ENCODE data around the gene CHRM4.

Gene CHRM4

DNA sequence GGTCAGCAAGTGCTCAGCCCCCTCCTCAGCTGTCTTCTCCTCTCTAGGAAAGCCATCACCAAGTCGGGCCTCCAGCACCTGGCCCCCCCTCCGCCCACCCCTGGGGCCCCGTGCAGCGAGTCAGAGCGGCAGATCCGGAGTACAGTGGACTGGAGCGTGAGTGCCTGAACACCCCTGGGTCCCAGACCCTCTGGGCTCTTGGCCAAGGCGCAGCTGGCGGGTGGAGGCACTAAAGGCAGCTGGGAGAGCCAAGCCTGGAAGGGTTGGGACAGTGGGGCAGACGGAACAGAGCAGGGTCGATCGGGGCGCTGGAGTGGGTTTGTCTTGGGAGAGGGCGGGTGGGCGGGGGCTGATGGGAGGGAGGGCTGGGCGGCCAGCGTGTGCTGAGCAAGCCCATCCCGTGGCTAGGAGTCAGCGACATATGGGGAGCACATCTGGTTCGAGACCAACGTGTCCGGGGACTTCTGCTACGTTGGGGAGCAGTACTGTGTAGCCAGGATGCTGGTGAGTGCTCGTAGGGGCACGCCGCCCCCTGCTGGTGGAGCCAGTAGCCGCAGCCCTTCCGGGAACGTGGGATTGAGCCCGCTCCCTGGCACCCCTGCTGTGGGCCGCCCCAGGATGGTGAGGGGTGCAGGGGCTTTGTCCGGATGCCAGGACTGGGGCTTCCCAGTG is 24.2 kb downstream of the CHRM4 start:
- DNase-seq, result peak; percentile 90

DNA sequence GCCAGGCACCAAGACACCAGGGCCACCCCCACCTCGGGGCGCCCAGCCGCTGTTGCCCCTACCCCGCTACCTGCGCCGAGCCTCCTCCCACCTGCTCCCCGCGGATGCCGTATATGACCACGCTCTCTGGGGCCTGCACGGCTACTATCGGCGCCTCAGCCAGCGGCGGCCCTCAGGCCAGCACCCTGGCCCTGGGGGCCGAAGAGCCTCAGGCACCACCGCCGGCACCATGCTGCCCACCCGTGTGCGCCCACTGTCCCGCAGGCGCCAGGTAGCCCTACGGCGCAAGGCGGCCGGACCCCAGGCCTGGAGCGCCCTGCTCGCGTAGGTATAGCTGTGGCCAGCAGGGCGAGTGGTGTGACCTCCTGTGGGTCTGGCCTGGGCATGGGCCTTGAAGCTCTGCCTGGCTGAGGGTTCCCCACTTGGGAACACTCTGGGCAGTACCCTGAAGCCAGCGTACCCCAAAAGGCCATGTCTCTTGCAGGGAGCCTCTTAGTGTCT is 24.9 kb downstream of the CHRM4 start:
- DNase-seq, result no peak

DNA sequence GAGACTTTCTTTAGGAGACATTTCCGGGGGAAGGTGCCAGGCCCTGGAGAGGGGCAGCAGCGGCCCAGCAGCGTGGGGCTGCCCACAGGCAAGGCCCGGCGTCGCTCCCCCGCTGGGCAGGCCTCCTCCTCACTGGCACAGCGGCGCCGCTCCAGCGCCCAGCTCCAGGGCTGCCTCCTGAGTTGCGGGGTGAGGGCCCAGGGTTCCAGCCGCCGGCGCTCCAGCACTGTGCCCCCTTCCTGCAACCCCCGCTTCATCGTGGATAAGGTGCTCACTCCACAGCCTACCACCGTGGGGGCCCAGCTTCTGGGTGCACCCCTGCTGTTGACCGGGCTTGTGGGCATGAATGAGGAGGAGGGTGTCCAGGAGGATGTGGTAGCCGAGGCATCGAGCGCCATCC is 25.3 kb downstream of the CHRM4 start:
- no peak for DNase-seq

DNA sequence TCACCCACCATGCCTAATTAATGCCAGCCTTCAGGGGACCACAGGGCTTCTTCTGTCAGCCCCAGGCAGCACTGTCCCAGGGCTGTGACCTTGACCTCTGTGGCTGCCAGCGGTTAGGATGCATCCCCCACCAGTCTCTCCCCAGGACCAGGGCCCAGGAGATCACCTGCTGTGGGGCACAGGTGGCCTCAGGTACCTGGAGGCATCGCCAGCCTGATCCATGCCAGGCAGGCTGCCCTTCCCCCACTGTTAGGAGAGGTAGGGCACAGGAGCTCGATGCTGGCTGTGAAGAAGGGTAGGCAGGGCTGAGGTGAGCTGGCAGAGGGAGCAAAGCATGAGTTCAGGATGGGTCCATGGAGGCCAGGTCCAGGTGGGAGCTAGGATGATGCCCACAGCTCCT is 26.8 kb downstream of the CHRM4 start:
- no peak for DNase-seq

DNA sequence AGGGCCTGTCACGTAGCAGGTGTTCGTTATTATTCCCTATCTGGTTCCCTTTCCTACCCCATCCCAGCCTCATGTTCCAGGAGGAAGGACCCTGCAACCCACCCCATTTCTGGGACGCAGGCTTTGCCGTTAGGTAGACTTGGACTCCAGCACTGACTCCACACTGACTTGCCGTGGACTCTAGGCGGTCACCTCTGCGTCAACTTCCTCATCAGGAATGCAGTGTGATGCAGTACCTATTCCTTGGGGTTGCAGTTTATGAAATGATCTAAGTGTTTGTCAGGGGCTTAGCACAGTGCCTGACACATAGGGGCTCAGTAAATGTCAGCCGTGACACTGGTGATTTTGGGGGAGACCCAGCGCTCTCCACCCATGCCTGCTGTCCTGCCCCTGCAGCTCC is 27.5 kb downstream of the CHRM4 start:
- no peak for DNase-seq

DNA sequence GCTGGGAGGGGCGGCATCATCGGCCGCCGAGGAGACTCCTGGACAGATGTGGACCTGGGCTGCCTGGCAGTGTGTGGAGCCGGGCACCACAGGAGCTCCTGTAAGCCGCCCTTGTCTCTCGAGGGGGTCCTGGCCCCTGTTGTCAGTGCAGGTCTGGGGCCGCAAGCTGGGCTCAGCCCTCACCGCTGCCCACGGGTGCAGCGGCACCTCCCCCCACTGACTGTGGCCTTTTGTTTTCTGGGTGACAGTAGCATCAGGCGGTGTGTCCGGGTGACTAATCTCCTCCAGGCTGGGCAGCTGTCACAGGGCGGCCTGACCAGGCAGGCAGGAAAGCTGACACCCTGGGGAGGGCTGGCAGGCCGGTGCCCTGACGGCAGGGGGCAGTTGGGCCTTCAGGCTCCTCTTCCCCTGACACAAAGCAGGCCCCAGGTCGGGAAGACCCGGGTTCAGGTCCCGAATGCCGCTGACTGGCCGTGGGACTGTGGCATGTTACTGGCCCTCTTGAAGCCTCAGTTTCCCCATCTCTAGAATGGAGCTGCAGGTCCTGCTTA is 28.0 kb downstream of the CHRM4 start:
- DNase-seq, result no peak

DNA sequence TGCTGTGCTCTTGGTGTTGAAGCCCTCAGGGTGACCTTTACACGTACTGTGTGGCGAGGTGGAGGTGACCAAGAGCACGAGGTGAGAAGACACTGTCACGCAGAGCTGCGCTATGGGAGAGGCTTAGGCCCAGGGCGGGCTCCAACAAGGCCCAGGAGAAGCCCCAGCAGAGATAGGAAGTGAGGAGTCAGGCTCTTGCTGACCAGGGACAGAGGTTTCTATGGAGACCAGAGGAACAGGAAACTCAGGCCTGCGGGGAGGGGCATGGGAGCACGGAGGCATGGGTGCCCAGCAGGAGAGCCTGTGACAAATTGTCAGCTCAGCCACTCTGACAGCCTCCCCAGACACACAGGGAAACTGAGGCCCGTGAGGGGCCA is 28.6 kb downstream of the CHRM4 start:
- DNase-seq, result no peak

DNA sequence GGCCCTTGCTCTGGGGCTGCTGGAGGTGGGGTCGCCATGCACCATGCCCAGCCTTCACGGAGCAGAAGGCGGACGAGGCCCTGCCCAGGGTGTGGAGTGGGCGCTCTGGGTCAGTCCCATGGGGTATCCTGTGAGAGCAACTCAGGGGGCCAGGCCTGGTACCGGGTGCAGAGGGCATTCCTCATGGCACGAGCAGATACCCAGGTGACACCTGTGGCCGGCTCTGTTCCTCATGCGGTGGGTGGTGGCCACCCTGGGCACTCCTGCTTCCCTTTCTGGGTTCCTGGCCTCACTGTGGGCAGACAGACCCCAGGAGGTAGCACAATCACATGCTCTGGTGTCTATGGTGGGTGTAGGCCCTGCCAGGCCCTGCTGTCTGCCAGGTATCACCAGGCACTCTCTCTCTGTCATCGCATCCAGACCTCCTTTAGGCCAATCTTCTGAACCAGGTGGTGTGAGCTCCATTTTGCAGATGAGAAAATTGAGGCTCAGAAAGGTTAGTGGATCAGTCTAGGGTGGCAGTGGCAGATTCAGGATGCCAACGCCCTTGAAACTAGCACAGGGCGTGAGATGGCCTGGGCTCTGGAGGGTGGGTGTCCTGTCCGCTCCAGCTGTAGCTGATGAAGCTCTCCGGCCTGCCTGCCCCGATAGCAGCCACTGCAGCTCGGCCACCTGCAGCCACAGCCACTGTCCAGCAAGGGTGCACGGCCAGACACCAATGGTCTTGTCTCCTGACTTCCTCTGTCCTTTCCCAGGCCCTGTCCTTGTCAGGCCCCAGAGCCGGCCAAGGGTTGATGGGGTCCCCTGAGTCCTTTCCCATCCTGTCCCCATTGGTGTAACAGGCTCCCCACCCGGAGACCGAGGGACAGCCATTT is 29.2 kb downstream of the CHRM4 start:
- DNase-seq, result no peak

DNA sequence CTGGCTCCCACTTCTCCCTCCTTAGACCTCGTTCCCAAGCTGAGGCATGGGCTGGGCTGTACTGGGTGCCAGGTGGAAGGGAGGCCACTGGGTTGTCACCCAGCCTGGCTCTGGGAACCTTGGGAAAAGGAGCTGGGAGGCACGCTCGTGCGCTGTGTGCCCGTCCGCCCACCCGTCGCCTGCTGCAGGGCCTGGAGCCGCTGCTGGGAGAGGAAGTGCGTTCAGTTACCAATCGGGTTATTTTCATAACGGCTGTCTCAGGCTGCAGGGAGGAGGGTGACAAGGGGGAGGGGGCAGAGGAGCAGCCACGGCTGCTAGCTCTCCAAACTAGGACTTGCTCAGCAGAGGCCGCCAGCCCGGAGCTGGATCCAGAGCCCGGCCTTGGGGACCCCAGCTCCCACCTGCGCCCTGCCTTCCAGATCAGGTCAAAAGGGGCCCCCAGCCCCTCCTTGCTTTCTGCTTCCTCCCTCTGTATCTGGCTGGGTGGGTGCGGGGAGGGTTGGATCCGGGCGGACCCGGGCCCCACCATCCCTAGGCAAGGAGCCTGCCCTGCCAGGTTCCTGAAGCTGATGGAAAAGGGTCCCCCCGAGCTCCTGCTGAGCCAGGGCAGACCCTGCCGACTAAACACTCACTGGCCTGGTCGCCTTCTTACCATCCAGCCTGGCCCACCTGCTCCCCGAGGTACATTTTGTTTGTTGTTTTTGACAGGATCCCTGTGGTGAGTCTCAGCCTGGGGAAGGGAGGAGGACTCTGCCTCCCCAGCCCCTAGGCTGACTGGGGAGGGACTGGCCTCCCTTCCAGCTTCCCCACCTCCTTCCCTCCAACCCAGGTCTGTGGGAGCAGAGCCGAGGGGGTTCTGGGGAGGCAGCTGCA is 30.1 kb downstream of the CHRM4 start:
- peak; percentile 85 for DNase-seq

DNA sequence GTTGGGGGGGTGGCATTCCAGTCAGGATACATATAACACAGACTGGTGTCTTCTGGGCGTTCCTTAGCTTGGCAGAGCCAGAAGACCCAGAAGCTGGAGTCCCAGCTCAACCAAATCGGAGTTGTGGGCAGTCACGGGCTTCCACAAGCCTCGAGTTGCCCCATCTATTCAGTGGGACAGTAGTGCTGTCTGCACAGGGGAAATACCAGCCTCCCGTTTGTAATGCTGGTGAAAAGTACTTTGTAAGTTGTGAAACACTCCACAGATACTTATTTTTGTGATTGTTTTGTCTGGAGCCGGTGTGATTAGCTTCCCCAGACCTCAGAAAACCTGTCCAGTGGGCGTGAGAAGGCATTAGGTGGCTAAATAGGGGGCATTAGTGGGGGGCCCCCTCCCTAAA is 30.7 kb downstream of the CHRM4 start:
- DNase-seq, result no peak

DNA sequence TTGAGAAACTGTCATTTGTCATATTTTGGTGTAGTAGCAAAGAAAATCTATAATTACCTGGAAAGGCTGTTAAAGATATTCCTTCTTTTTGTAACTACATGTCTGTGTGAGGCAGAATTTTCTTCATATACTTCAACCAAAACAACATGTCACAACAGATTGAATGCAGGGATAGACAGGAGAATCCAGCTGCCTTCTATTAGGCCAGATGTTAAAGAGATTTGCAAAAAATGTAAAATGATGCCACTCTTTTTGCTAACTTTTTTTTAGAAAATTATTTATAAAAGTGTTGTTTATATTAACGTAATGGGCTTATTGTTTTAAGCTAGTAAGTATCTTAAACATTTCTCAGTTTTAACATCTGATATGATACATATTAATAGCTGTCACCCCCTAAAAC is 31.6 kb downstream of the CHRM4 start:
- DNase-seq, result no peak

DNA sequence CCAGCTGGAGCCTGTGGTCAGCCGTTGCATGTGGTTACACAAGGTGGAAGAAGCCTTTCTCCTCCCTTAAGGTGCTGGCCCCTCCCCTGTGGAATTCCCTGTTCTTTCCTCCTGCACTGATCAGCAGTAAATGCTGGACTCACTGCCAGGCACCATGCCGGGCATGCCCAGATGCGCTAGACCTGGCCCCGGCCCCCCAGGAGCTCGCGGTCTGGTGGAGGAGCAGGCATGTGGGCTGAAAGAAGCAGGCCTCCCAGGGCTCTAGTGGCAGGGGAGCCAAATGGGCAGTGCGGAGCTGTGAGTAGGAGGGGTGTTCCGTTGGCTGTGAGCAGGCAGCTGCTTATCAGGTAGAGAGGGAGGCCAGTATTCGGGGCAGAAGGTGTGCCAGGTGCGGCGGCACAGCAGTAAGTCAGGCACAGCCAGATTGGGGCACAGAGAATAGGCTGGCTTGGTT is 34.1 kb downstream of the CHRM4 start:
- DNase-seq, result no peak

DNA sequence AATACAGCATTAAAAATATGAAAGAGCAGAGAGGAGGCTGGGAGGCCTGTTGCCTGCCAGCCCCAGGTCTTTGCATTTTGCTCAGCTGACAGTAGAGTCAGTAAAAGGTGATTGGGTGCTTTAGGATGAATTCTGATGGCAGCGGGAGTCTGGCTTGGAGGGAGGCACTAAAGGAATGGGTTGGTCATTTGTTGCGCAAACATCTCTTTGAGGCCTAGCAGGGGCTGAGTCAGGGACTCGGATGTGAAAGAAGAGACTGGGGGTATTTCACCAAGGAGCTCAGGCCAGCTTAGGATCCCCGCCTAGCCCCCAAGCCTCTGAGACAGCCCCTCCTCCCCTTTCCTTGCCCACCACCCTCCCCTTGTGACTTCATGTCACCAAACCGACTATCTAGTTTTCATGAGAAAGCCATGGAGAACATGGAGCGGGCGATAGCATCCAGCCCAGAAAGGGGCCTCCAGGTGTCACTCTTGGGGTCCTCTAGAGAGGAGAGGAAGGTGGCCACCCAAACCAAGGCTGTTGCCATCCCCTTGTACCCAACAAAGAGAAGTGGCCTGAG is 34.6 kb downstream of the CHRM4 start:
- no peak for DNase-seq

DNA sequence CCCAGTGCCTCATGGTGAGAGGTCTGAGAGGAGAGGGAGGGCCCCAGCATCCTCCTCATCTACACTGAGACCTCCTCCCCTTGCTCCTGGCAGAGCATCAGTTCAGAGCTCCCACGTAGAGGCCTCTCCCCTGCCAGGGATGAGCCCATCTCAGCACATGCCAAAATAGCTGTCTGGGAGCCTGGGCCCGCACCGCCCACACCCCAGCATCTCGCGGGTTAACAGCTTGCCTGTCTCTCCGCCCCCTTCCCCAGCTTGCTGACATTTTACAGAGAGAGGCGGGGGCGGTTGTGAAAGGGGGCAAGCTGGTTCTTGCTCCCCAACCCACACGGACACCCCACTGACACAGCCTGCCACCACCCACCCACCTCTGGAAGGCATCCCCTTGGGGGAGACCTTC is 37.9 kb downstream of the CHRM4 start:
- peak; percentile 80 for DNase-seq

DNA sequence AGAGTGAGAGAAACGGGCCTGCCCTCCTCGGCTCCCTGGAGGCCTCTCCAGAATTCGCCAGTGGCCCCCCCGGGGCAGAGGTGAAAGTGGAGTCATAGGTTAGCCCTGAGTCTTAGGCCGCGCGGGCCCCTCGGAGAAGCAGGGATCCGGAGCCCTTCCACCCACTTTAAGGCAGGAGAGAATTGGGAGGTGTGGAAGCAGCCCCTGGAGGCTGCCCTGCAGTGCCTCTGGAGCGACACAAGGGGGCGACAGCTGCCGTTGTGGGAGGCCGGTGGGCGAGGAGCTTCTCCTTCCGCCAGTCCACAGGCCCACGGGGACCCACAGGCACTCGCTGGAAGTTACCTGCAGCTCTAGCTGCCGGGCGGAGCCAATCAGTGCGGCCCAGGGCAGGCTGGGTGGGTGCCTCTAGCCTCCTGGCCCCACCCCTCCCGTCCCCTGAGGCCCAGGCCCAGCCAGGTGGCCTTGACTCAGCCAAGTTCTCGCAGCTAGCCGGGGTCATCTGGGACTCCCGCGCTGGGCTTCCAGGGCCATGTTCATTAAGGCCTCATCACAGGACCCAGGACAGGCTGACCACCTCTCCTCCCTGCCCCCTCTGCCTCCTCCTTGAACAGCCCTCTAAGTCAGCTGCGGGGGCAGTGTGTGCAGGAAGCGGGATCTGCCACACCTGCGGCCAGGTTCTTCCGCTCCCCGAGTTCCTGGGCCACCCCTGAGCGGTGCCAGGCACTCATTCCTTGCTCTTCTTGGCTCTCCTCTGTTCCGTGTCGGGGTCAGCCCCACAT is 39.3 kb downstream of the CHRM4 start:
- peak; percentile 91 for DNase-seq

DNA sequence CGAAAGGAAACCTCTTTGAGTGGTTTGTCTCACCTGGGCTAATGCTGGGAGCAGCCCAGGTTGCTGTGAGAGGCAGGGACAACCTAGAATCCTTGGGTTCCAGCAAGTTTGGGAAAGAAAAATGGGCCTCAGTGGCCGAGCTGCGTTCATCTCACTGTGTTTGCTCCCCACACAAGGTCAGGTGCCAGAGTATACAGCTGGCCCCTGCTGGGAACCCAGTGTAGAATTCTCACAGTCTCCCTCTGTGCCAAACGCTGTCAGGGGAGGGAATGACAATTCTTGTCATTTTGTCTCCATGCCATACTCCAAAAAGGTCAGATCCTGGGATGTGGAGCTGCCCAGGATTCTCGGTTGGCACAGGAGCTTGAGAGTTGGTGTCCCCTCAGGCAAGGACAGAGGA is 40.0 kb downstream of the CHRM4 start:
- DNase-seq, result no peak

DNA sequence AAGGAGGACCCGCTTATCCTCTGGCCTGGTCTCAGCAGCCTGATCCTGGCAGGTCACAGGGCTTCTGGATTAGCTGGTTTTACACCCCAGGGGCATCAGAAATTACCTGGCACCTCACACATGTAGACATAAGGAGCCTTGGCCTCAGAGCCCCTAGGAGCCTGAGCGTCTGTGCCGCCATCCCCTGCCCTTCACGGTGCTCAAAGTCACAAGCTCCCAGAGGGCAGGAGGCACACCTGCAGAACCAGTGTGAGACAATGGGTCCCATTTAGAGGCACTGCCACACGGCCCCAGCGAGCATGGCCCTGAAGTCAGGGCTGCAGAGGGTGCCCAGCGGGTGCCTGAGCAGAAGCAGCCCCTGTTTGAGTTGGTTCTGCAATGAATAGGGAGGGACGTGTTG is 40.4 kb downstream of the CHRM4 start:
- no peak for DNase-seq

DNA sequence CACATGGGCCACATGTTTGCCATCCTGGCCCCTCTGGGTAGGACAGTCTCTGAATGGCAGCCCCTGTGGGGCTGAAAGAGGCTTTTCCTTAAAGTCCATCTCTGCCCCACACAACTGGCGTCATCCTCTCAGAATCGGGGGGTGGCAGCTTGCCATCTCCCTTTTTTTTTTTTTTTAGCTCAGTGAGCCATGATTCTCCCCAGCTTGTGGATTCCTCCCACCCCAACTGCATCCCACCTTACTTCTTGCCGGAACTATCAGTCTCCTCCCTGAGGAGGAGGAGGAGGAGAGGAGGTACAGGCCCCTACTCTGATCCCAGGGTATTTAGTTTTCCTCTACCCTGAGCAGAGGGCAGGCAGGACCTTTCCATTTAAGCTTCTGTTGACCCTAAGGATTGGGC is 40.9 kb downstream of the CHRM4 start:
- no peak for DNase-seq

DNA sequence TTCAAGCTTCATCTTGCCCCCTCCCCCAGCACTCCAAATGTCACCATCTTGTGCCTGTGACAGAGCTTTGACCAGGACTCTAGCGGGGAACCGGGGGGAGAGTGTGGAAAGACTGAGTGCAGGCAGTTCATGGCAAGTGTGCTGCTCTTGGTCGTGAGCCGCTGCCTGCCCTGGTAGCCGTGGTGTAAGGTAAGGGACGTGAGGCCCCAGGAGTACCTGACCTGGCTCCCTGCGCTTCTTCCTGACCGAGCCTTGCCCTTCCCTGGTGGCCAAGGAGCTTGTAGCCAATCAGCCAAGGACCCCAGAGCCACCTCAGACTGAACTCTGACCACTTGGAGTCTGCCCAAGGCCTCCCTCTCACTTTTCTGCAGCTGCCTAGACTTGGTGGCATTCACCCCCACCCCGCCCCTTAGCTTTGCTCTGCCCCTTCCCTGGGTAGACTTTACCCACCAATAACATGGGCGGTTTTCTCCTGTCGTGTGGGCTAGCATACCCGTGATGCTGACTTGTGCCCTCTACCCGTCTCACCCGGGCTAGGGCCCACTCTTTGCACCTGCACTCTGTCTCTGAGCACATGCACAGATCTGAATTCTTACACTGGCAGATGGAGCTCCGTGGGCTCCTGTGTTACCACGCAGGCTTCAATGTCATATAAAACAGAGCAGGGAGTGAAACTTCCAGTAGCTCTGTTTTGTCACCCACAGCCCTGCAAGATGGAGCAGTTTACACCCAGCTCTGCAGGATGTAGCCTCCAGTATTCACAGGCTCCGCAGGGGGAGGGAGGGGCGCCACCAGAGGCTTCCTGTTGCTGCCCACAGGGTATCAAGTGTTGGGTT is 42.8 kb downstream of the CHRM4 start:
- peak; percentile 83 for DNase-seq

DNA sequence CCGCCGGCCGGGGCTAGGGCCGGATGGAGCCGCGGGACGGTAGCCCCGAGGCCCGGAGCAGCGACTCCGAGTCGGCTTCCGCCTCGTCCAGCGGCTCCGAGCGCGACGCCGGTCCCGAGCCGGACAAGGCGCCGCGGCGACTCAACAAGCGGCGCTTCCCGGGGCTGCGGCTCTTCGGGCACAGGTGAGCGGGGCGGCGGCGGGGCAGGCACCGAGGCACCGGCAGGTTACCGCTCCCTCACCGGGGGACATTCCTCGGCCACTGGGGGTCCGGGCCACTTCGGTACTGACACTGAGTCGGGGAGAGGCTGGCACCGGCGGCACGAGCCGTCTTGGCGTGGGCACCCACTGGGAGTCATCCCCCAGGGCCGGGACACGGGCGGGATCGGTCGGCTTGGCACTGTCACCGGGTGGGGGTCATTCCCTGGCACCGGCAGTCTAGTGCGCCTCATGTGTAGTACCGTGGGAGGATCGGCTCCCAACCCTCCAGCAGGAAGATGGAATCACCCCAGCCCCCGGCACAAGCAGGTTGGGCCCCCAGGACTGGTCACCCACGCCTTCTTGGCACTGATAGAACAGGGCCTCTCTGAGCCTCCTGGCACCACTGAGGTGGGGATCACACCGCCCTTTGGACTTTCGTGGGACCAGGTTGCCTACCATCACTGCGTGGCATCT is 43.8 kb downstream of the CHRM4 start:
- DNase-seq, result peak; percentile 79

Data from activated effector memory CD4-positive, alpha-beta T cell treated with anti-CD3 and anti-CD28 coated beads, Interleukin-2, amount 50 U/mL, for 16 hours (primary cell).